SU-DHL-6 (cell line): ENCODE results near the gene GGN.

Experiments used
- H2AFZ ChIP-seq: fragments of 200-600 bp; sonication (generic); 2 replicates; pipeline ENCODE4 v1.6.1; 2014; ENCODE audit warnings: low read depth, mild to moderate bottlenecking, moderate library complexity, mixed read lengths, antibody characterized with exemption, low read length; ENCODE audit not compliant: severe bottlenecking
- H3F3A ChIP-seq: fragments of 200-600 bp; shearing (Covaris generic); 2 replicates; pipeline ENCODE4 v1.6.0; 2016; ENCODE audit warnings: antibody characterized with exemption, mild to moderate bottlenecking; ENCODE audit not compliant: insufficient read depth
- H3K27ac ChIP-seq: fragments of 200-600 bp; sonication (generic); 2 replicates; pipeline ENCODE4 v1.5.1; 2016; ENCODE audit warnings: low read depth, mild to moderate bottlenecking, low read length, moderate library complexity, mixed read lengths
- H3K27me3 ChIP-seq: fragments of 200-600 bp; sonication (generic), shearing (Covaris generic); 2 replicates; pipeline ENCODE4 v1.6.0; 2014; ENCODE audit warnings: mild to moderate bottlenecking, low read length
- H3K36me3 ChIP-seq: fragments of 200-600 bp; sonication (generic); 2 replicates; pipeline ENCODE4 v1.6.1; 2014; ENCODE audit warnings: mild to moderate bottlenecking, low read length, mixed read lengths
- H3K4me2 ChIP-seq: fragments of 300-600, 200-600 bp; shearing (Covaris generic), sonication (generic); 2 replicates; pipeline ENCODE4 v1.6.0; 2014; ENCODE audit warnings: low read length, low read depth, mild to moderate bottlenecking; ENCODE audit not compliant: poor library complexity, severe bottlenecking
- H3K4me3 ChIP-seq: fragments of 200-600 bp; sonication (generic); 2 replicates; pipeline ENCODE4 v1.5.1; 2014; ENCODE audit warnings: antibody characterized with exemption, low read length, mild to moderate bottlenecking, mixed read lengths; ENCODE audit not compliant: insufficient read depth, poor library complexity, severe bottlenecking
- H3K79me2 ChIP-seq: fragments of 200-600 bp; sonication (generic); 2 replicates; pipeline ENCODE4 v1.6.1; 2014; ENCODE audit warnings: mild to moderate bottlenecking, low read length, moderate library complexity; ENCODE audit not compliant: insufficient read depth
- H3K9ac ChIP-seq: fragments of 200-600 bp; sonication (generic); 2 replicates; pipeline ENCODE4 v1.7.0; 2014; ENCODE audit warnings: mild to moderate bottlenecking, low read length
- H3K9me2 ChIP-seq: fragments of 200-600 bp; sonication (generic); replicated peaks from 2 replicates; pipeline ENCODE4 v1.6.1; 2014; ENCODE audit warnings: low read length; ENCODE audit not compliant: insufficient read depth
- H3K9me3 ChIP-seq: fragments of 200-600 bp; sonication (generic); 2 replicates; pipeline ENCODE4 v1.6.1; 2014; ENCODE audit warnings: low read length, mixed read lengths; ENCODE audit not compliant: insufficient read depth
- H4K20me1 ChIP-seq: fragments of 200-600 bp; sonication (generic); 2 replicates; pipeline ENCODE4 v1.6.1; 2014; ENCODE audit warnings: low read depth, mild to moderate bottlenecking, antibody characterized with exemption, low read length, moderate library complexity, mixed read lengths
- CTCF ChIP-seq: fragments of 200-600 bp; sonication (generic); IDR thresholded peaks from one replicate; pipeline ENCODE4 v1.5.1; 2017; ENCODE audit warnings: antibody characterized with exemption, mild to moderate bottlenecking, low read length, moderate library complexity; ENCODE audit not compliant: insufficient read depth, poor library complexity, severe bottlenecking
- EZH2phosphoT487 ChIP-seq: fragments of 200-600 bp; sonication (generic), shearing (Covaris generic); conservative IDR thresholded peaks from 2 replicates; pipeline ENCODE4 v1.6.1; 2018; ENCODE audit warnings: mild to moderate bottlenecking, antibody characterized with exemption, low read length, moderate library complexity, mixed read lengths

The GGN gene

DNA sequence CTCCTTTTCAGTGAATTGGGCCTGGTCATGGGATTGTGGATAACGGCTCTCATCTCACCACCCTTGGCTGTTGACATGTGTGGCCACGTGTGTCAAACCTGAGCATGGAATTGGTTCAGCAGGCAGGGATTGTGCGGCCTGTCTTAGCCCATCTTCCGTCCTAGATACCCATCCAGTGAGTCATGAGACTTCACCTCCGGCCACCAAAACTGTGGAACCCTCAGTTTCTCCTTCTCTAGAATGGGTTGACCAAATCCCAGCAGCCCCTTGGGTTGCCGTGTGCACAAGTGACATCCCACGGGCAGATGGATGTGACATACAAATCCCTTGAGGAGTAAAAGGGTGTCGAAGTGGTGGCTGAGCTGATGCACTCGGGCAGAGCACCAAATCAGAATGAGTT is 6.7 kb downstream of the GGN start:
- no peak overlapping the region for H3K4me3 ChIP-seq
- H3K27ac ChIP-seq, result no peak overlapping the region
- no peaks in the 10 kb centered on the region; the same call in 1 of the 2 replicates for H4K20me1 ChIP-seq
- no peak for TF ChIP-seq CTCF
- TF ChIP-seq EZH2phosphoT487, result no peak
- H3K9me2 ChIP-seq, result no peaks in the 10 kb centered on the region
- no peaks in the 10 kb centered on the region for H3K36me3 ChIP-seq
- no peaks in the 10 kb centered on the region for H3F3A ChIP-seq
- peaks cover 12% of the 10 kb centered on the region for H3K79me2 ChIP-seq
- no peak overlapping the region for H3K9ac ChIP-seq
- H2AFZ ChIP-seq, result no peak overlapping the region
- H3K27me3 ChIP-seq, result no peaks in the 10 kb centered on the region
- no peaks in the 10 kb centered on the region for H3K9me3 ChIP-seq
- no peak overlapping the region for H3K4me2 ChIP-seq

DNA sequence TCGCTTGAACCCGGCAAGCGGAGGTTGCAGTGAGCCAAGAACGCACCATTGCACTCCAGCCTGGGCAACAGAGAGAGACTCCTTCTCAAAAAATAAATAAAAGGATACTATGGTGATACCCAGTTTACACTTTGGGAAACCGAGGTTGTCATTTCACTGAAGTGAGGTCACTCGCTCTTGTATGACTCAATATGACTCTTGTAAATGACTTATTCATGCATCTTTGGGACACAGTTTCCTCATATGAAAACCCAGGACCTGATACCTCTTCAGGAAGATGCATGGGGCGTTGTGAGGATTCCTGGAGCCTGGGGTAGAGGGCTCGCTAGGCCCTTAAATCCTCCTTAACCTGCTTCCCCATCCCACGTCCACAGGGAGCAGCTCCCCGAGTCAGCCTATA is 9.0 kb downstream of the GGN start:
- Histone ChIP-seq H3K9me2 (no peaks in the 10 kb centered on the region), H3K4me2 (no peak overlapping the region), H3K27ac (no peak overlapping the region), H2AFZ (no peak overlapping the region), H3K79me2 (peaks cover 26% of the 10 kb centered on the region), H3F3A (no peaks in the 10 kb centered on the region; the same call in 1 of the 2 replicates), H3K9me3 (no peaks in the 10 kb centered on the region), H4K20me1 (no peaks in the 10 kb centered on the region; the same call in 1 of the 2 replicates), H3K9ac (no peak overlapping the region), H3K36me3 (no peaks in the 10 kb centered on the region), H3K27me3 (no peaks in the 10 kb centered on the region), H3K4me3 (no peak overlapping the region)
- TF ChIP-seq EZH2phosphoT487 (no peak), CTCF (no peak)

GRCh38 chr19:38377052-38377451 is 10.8 kb downstream of the GGN start:
- Histone ChIP-seq H3K36me3 (no peaks in the 10 kb centered on the region), H3K4me3 (no peak overlapping the region)

More at GRCh38 chr19:38377052-38377451, 10.8 kb downstream of the GGN start:
- Histone ChIP-seq H3K9me3 (no peaks in the 10 kb centered on the region), H3F3A (no peaks in the 10 kb centered on the region; the same call in 1 of the 2 replicates), H2AFZ (no peak overlapping the region), H4K20me1 (no peaks in the 10 kb centered on the region; the same call in 1 of the 2 replicates), H3K4me2 (no peak overlapping the region), H3K27ac (no peak overlapping the region), H3K9ac (no peak overlapping the region), H3K9me2 (no peaks in the 10 kb centered on the region), H3K27me3 (no peaks in the 10 kb centered on the region), H3K79me2 (peaks cover 26% of the 10 kb centered on the region)
- no peak for TF ChIP-seq CTCF
- TF ChIP-seq EZH2phosphoT487, result no peak
